ENCODE results near the gene PARD6B. TPM values are rescaled to one million over a fixed set of nuclear protein-coding genes. Genes with fewer than 3 reads are reported as not detected.

The PARD6B gene
- total and polyA plus RNA-seq, 2 of the 4 experiments (the other 2 are of a cell fraction): 0.17 to 0.90 TPM

GRCh38 chr20:50787181-50787580 lies 55.8 kb downstream of the PARD6B start:
- 100% methylated on average over 1 of the region's 2 CpGs; no CpG with 5 or more reads in 1 of the 2 experiments for WGBS, 2 experiments (ENCODE audit: extremely low coverage in 2 of 2, insufficient read length in 1 of 2)
- no peak overlapping the region for H3K56ac ChIP-seq (ENCODE audit: extremely low read depth, insufficient read depth, low read length)
- no TSS peak for BruUV-seq (replicated peaks)
- no peak overlapping the region for H2AK9ac ChIP-seq (replicated peaks; ENCODE audit: low read depth, low read length, poor library complexity)
- H4K8ac ChIP-seq (ENCODE audit: low read depth in 2 of 2, low read length in 2 of 2): no peak overlapping the region
- no peaks in the 10 kb centered on the region for H3K36me3 ChIP-seq (ENCODE audit: control insufficient read depth, insufficient read depth, low read length)
- no peak overlapping the region for H3K27ac ChIP-seq (ENCODE audit: insufficient read depth, low read length)
- no peaks in the 10 kb centered on the region for H3K27me3 ChIP-seq (ENCODE audit: control insufficient read depth, insufficient read depth, low read length)
- H3K79me1 ChIP-seq (ENCODE audit: low read depth in 1 of 2, low read length in 2 of 2): no peaks in the 10 kb centered on the region; a peak in 1 of 4 replicates
- ChIA-PET POLR2A (ENCODE audit: unreplicated experiment) (no interaction called here), CTCF (interaction anchor here (0.8 kb wide), 1 partner anchor 269 kb away, joined by 3 read pairs; no protein-coding TSS in a partner anchor)
- H3K18ac ChIP-seq (ENCODE audit: low read depth, low read length): no peak overlapping the region
- no peak overlapping the region for H3K4me3 ChIP-seq (ENCODE audit: insufficient read depth, low read depth, low read length)
- H4K91ac ChIP-seq (ENCODE audit: insufficient read depth, low read depth, low read length): no peak overlapping the region
- no peak overlapping the region for H4K5ac ChIP-seq (ENCODE audit: low read depth, low read length)
- no peak overlapping the region for H2BK5ac ChIP-seq (ENCODE audit: low read depth, low read length, poor library complexity, severe bottlenecking)
- H3K9me3 ChIP-seq (ENCODE audit: control insufficient read depth, insufficient read depth, low read length): no peaks in the 10 kb centered on the region
- H3K4me2 ChIP-seq (ENCODE audit: low read depth, low read length): no peak overlapping the region
- H2AFZ ChIP-seq (replicated peaks; ENCODE audit: low read length, poor library complexity): no peak overlapping the region
- H3K9me1 ChIP-seq (ENCODE audit: insufficient read depth, low read length): peaks cover 4% of the 10 kb centered on the region
- H3K4ac ChIP-seq (ENCODE audit: low read depth, low read length): no peak overlapping the region
- no peak overlapping the region; the same call in 2 of the 3 replicates for H2BK15ac ChIP-seq (ENCODE audit: low read depth, low read length)
- intact Hi-C loops (cut with micrococcal nuclease): no loop called here
- no peak overlapping the region for H3K14ac ChIP-seq (replicated peaks; ENCODE audit: low read depth, low read length)
- DNase-seq: no peak
- ATAC-seq (ENCODE audit: low read depth): no peak
- H3K9ac ChIP-seq (ENCODE audit: low read depth, low read length): no peak overlapping the region
- no peak overlapping the region for H2BK20ac ChIP-seq (ENCODE audit: low read depth, low read length)
- H3K23ac ChIP-seq (ENCODE audit: low read depth, low read length): no peak overlapping the region
- 0 out of 2 replicates have a peak overlapping the region, but pooled peaks have one; percentile 73 for H2AK5ac ChIP-seq (ENCODE audit: low read depth, low read length)
- dilution Hi-C loops (cut with HindIII; ENCODE audit: low sequenced_read_pairs, unreplicated experiment): no loop called here
- TF ChIP-seq CEBPB (IDR thresholded peaks at IDR 0.05; ENCODE audit: low read depth, low read length) (no peak), RFX5 (IDR thresholded peaks at IDR 0.05; ENCODE audit: low read depth, low read length) (no peak), POLR2A (IDR thresholded peaks at IDR 0.05; ENCODE audit: low read depth, low read length) (no peak), MAFK (IDR thresholded peaks at IDR 0.05; ENCODE audit: low read depth, low read length) (no peak), USF2 (IDR thresholded peaks at IDR 0.05; ENCODE audit: low read depth, low read length) (no peak), FOS (IDR thresholded peaks at IDR 0.05; ENCODE audit: low read depth, low read length) (no peak), MAZ (IDR thresholded peaks at IDR 0.05; ENCODE audit: borderline replicate concordance, low read depth, low read length) (no peak), NFE2L2 (IDR thresholded peaks at IDR 0.05; ENCODE audit: low read depth, low read length) (no peak), RAD21 (IDR thresholded peaks at IDR 0.05; ENCODE audit: low read length) (no peak), ELK1 (IDR thresholded peaks at IDR 0.05; ENCODE audit: borderline replicate concordance, low read depth, low read length) (no peak), CHD1 (IDR thresholded peaks at IDR 0.05; ENCODE audit: low read depth, low read length) (no peak), MXI1 (IDR thresholded peaks at IDR 0.05; ENCODE audit: borderline replicate concordance, low read depth, low read length) (no peak), BHLHE40 (IDR thresholded peaks at IDR 0.05; ENCODE audit: low read depth, low read length) (no peak), SMC3 (IDR thresholded peaks at IDR 0.05; ENCODE audit: low read depth, low read length) (no peak), CTCF (conservative IDR thresholded peaks at IDR 0.05; ENCODE audit: low read depth, low read length) (no peak), RCOR1 (IDR thresholded peaks at IDR 0.05; ENCODE audit: insufficient replicate concordance, low read length) (no peak)
- H4K20me1 ChIP-seq (ENCODE audit: insufficient read depth, low read length): no peaks in the 10 kb centered on the region
- H2BK120ac ChIP-seq (ENCODE audit: low read depth, low read length): no peak overlapping the region
- in situ Hi-C loops (cut with MboI; ENCODE audit: low sequenced_read_pairs): loop anchor here (10.0 kb wide), 1 partner anchor 602 kb away; no protein-coding TSS in a partner anchor
- peaks cover 14% of the 10 kb centered on the region for H3K4me1 ChIP-seq (ENCODE audit: control insufficient read depth, insufficient read depth, low read length)
